Prostate gland (tissue), 2 donors: Measurements from ENCODE around the gene TGFB1. TPM values are rescaled to one million over a fixed set of nuclear protein-coding genes. Genes with fewer than 3 reads are reported as not detected.

Source experiments
- DNase-seq: peaks from one replicate; pipeline ENCODE4 v3.0.0-alpha.2; 2019; ENCODE audit warnings: low spot score
- H3K27ac ChIP-seq, 2 donors: fragments of 200-600 bp; sonication (generic); 2 replicates each; pipeline ENCODE4 v1.5.1; 2017 to 2019
- H3K27me3 ChIP-seq: fragments of 200-600 bp; sonication (generic); replicated peaks from 2 replicates; pipeline ENCODE4 v1.5.1; 2019; ENCODE audit not compliant: insufficient read depth
- H3K36me3 ChIP-seq, 2 donors: fragments of 200-600 bp; sonication (generic); 1 replicate in 1 of 2; 2 replicates in 1 of 2; pipeline versions ENCODE4 v1.5.1 to v1.8.1; 2017 to 2019
- H3K4me1 ChIP-seq: fragments of 200-600 bp; sonication (generic); replicated peaks from 2 replicates; pipeline ENCODE4 v1.5.1; 2019
- H3K4me3 ChIP-seq, 2 donors: fragments of 200-600 bp; sonication (generic); 2 replicates each; pipeline ENCODE4 v1.5.1; 2017 to 2019
- H3K9me3 ChIP-seq: fragments of 200-600 bp; sonication (generic); 2 replicates; pipeline ENCODE4 v1.5.1; 2017
- POLR2A ChIP-seq: fragments of 450-650 bp; IDR thresholded peaks from one replicate; pipeline ENCODE4 v1.6.1; 2016; ENCODE audit warnings: antibody characterized with exemption, mild to moderate bottlenecking
- POLR2AphosphoS5 ChIP-seq: sonication (generic); formaldehyde crosslinking; IDR thresholded peaks from one replicate; pipeline ENCODE4 v1.6.1; 2017; ENCODE audit warnings: antibody characterized with exemption
- WGBS: methylation state at CpG from one replicate; pipeline ENCODE4 v1.1.5; 2018; 5-methylcytosine and 5-hydroxymethylcytosine counted together
- intact Hi-C: fragments of 100-400 bp; cut with DNase I; formaldehyde crosslinking; loops from one replicate; pipeline ENCODE4 v1.14.2; 2022
- small RNA-seq, 2 donors: library from RNA; depleted of rRNA; stranded (forward); fragments of <200 nt; gene quantifications; one replicate each; pipeline ENCODE3, GENCODE V24; 2016
- total RNA-seq, 2 donors: library from RNA; depleted of rRNA; stranded (reverse); fragments of >200 nt; gene quantifications; one replicate each; pipeline ENCODE4 v1.1.0, GENCODE V29; 2016
- TF ChIP-seq, protein P1 (sequence below), 4 experiments: fragments of 200-600 bp in 2 of 4; fragments of 450-650 bp in 2 of 4; sonication (generic) in 2 of 4; IDR thresholded peaks; 1 replicate in 3 of 4; 2 replicates in 1 of 4; pipeline ENCODE4 v1.5.1; 2016 to 2019; ENCODE audit warnings: antibody characterized with exemption in 4 of 4, mild to moderate bottlenecking in 2 of 4, moderate library complexity in 2 of 4

Gene TGFB1
- total RNA-seq, 2 donors from 2014 or later: 9.7 to 32.4 TPM

DNA sequence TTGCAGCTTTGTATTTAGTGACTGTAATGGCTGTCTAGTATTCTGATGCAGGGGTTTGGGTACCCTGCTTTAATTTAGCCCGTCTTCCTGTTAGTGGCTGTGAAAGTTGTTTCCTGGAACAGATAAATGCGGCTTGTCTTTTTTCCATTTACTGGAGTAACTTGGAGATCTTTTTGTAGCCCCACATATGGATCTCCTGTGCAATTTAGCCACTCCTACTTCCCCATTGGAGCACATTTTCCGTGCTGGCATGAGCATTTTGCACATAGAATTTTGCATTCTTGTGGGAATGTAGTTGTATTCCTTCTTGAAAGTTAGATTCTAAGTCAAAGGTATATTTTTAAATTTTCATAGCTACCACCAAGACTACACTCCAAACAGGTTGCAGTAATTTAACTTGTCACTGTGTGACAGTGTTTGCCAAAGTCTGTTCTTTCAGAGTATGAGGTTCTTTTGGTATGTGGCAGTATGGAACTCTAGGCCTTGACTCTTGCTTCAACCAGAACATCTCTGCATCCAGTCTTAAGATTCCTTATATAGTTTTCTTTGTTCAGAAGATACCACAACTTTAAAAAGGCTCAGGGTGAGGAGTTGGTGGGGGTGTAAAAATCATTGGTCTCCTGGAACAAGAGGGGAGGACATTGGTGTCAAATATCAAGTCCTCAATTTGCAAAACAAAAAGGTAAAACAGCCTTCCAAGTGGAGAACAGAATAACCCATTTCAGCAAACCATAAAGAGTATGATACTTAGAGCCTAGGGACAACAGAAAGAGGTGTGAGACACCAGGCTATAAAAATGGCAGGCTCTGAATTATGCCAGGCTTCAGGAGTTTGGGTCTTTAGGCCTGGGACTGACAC is 64.8 kb downstream of the TGFB1 start:
- no peak overlapping the region for H3K4me3 ChIP-seq
- intact Hi-C loops: no loop called here
- no peak for DNase-seq
- peaks cover 14 to 17% of the 10 kb centered on the region in 2 donors for H3K36me3 ChIP-seq
- H3K4me1 ChIP-seq: no peaks in the 10 kb centered on the region
- H3K27ac ChIP-seq: no peak overlapping the region
- 85% methylated on average over 3 of the region's 3 CpGs for WGBS
- no peak for TF ChIP-seq POLR2AphosphoS5
- TF ChIP-seq, protein P1, sequence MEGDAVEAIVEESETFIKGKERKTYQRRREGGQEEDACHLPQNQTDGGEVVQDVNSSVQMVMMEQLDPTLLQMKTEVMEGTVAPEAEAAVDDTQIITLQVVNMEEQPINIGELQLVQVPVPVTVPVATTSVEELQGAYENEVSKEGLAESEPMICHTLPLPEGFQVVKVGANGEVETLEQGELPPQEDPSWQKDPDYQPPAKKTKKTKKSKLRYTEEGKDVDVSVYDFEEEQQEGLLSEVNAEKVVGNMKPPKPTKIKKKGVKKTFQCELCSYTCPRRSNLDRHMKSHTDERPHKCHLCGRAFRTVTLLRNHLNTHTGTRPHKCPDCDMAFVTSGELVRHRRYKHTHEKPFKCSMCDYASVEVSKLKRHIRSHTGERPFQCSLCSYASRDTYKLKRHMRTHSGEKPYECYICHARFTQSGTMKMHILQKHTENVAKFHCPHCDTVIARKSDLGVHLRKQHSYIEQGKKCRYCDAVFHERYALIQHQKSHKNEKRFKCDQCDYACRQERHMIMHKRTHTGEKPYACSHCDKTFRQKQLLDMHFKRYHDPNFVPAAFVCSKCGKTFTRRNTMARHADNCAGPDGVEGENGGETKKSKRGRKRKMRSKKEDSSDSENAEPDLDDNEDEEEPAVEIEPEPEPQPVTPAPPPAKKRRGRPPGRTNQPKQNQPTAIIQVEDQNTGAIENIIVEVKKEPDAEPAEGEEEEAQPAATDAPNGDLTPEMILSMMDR (IDR thresholded peaks at IDR 0.05): no peak
- no peak for TF ChIP-seq POLR2A
- H3K27me3 ChIP-seq: no peaks in the 10 kb centered on the region
- H3K9me3 ChIP-seq: no peaks in the 10 kb centered on the region

Small RNA genes within 50 kb of the gene (small RNA-seq; reads per million reads assigned to genes)
- gene RN7SL34P: 0 reads per million in 2 donors

Other genes starting within 250 kb of the TGFB1 start
- gene CYP2F1, start 239.5 kb downstream of the TGFB1 start, total RNA-seq: 1 to 10 TPM in 1 of 2 donors, not detected in 1; 7.3 TPM
- gene CYP2S1, start 160.7 kb downstream of the TGFB1 start, total RNA-seq: 1 to 10 TPM; 1.1 to 4.2 TPM
- gene AXL, start 134.7 kb downstream of the TGFB1 start, total RNA-seq: 100 to 1,000 TPM in 1 of 2 donors, 10 to 100 TPM in 1; 26.1 to 168 TPM
- 100 to 1,000 TPM; 133 to 183 TPM for gene HNRNPUL1, start 89.5 kb downstream of the TGFB1 start, total RNA-seq
- gene CCDC97, start 43.8 kb downstream of the TGFB1 start, total RNA-seq: 10 to 100 TPM; 21.0 to 34.4 TPM
- 10 to 100 TPM; 10.7 to 17.1 TPM for gene B9D2, start 10.2 kb upstream of the TGFB1 start, total RNA-seq
- gene TMEM91, start 22.6 kb upstream of the TGFB1 start, total RNA-seq: 10 to 100 TPM; 15.7 to 19.7 TPM
- gene EXOSC5, start 43.4 kb upstream of the TGFB1 start, total RNA-seq: 10 to 100 TPM; 29.6 to 34.0 TPM
- 10 to 100 TPM; 69.0 to 72.5 TPM for gene BCKDHA, start 43.9 kb upstream of the TGFB1 start, total RNA-seq
- 10 to 100 TPM in 1 of 2 donors, 1 to 10 TPM in 1; 9.4 to 11.6 TPM for gene B3GNT8, start 73.5 kb upstream of the TGFB1 start, total RNA-seq
- 10 to 100 TPM; 42.4 to 42.9 TPM for gene DMAC2, start 86.0 kb upstream of the TGFB1 start, total RNA-seq
- gene ERICH4, start 89.2 kb upstream of the TGFB1 start, total RNA-seq: not detected
- gene CEACAM21, start 222.2 kb upstream of the TGFB1 start, total RNA-seq: 1 to 10 TPM in 1 of 2 donors, not detected in 1; 1.5 TPM